Ramos (cell line): ENCODE measurements around the gene PEX5L.
"Not testable (repeated sequence)": the region's sequence is repeated elsewhere in the genome, so short reads cannot be mapped to it uniquely, and the experiment has no call there.

ENCODE experiments used
- in situ Hi-C: fragments of 300-500 bp; cut with MboI; formaldehyde crosslinking; loops from one replicate; pipeline ENCODE4 v1.14.3; 2022; ENCODE audit warnings: low sequenced_read_pairs; ENCODE audit not compliant: unreplicated experiment

PEX5L gene

DNA sequence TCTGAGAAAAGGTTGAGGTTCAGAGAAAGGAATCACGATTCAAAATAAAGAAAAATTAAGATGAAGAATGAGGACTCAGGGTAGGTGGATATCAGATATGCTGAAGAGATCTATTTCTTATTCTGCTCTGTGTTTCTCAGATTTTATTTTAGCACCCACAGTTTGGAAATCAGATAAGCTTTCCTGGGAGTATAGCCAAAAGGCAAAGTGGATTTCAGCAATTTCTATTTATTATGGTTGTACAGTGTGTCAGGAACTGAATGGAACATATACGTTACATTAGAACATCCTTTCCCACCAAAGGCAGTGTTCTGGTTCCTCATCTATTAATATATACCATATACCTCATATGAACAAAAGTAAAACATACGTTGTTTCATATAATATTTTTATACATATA is 18.9 kb downstream of the PEX5L start:
- in situ Hi-C loops = no loop called here

DNA sequence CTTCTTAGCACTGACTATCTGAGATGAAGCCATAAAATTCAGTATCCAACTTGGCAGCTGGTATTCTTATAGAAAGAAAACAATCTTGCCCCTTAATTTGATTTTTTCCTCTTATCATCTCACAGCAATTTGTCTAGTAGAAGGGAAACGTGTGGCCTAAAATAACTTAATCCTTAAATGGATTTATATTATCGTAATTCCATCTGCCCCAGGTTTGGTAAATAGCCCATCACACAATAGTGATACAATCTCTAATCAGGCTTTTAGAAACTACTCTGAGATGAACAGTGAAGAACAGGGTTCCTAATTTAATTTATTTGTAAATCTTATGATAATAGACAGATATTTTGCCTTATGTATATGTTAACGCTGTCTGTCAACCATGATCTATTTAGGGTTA is 24.8 kb downstream of the PEX5L start:
- in situ Hi-C loops = no loop called here

DNA sequence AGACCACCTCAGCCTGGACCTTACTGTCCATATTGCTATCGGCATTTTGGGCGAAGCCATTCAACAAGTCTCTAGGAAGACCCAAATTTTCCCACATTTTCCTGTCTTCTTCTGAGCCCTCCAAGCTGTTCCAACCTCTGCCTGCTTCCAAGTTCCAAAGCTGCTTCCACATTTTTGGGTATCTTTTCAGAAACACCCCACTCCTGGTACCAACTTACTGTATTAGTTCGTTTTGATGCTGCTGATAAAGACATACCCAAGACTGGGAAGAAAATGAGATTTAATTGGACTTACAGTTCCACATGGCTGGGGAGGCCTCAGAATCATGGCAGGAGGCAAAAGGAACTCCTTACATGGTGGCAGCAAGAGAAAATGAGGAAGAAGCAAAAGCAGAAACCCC is 28.4 kb downstream of the PEX5L start:
- in situ Hi-C loops = not testable (repeated sequence)

DNA sequence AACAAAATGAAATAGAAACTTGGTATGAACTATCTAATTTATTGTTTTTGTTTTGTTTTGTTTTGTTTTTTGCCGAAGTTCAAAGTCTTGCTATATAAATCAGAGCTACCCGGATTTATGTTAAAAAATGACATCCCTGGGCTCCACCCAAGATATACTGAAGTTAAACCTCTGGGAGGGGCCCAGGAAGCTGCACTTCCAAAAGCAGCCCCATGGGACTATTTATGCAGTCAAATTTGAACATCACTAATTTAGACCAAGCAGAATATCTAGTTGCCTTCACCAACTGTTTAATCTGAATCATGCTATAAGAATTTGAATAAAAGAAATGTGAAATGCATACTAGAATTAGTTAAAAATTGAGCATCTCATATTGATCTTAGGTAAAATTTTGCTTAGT is 32.2 kb downstream of the PEX5L start:
- in situ Hi-C loops = no loop called here

DNA sequence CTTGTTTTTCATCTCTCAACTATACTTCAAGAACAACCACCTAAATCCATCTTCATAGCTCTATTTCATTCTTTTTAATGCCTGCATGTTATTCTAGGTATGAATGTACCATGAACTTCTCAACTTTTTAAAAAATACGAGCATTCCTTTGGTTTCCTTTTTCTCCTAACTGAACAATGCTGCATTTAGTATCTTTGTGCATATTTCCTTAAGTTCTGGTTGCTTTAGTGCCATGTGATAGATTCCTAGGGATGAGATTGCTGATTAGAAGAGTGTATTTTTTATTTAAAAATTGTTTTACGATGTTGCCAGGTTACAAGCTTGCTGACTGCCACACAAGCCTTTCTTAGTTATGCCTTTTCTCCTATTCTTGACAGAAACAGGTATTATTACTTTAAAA is 34.7 kb downstream of the PEX5L start:
- in situ Hi-C loops = no loop called here

DNA sequence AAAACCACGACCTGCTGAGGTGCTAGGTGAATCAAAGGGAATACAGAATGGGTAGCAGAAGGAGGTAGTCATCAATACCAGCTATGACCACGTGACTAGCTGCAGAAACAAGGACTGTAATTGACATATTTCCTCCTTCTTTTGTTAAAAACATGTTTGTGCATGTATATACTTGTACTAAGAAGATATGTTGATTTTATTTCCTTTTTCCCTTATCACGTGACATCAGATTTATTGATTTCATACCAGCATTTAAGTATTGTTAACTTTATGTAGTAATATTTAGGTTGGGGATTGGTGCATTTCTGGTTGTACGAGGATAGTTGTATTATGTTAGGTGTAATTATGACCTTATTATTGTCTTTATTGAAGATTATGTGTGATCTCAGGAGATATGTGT is 36.2 kb downstream of the PEX5L start:
- in situ Hi-C loops = no loop called here

DNA sequence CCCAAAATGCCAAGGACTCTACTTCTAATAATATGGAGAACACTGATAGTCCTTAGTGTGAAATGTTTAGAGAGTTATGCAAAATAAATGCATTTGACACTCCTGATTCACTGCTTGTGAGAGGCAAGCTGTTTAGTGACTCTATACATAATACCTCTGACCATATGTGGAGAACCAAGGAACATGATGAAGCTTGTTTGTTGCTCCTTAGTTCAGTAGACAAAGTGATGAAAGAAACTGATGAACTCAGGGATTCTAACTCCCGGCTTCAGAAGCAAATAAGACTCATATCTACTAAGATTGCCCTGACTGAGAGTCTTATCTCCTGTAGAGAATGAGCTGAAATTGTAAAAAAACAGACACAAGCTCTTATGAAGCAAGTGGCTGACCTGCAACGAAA is 41.3 kb downstream of the PEX5L start:
- in situ Hi-C loops = no loop called here

DNA sequence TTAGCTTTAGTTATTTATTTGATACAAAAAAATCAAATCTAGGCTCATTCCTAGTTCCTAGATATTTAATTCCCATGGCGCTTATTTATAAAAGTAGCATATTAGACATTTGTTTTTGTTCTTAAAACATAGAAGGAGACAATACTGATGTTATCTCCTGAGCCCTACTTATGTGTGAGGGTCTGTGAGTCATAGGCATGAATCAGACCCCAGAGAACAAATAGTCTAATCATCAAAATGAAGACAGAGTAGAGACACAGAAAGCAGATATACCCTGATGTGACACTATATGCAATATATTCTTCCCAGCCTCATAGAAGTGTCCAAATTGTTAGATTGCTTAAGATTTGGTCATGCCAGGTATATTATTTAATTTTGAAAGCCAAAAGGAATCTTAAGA is 44.9 kb downstream of the PEX5L start:
- in situ Hi-C loops = no loop called here

DNA sequence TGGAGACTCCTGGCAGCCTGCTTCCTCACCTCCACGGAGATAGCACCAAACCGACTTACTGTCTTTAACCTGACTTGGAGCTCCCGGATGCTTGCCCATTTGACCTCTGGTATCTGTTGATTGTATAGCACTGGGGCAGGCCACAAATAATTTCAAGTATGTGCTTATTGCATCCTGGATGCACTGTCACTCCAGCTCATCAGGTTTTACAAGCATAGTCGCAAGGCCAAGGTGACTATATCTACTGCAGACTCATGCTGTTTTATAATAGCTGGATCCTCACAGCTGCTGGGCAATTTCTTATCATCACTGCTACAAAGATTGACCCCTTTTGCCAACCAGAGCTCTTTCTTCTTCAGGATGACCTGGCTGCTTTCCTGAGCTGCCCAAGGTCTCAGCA is 45.6 kb downstream of the PEX5L start:
- in situ Hi-C loops = no loop called here

DNA sequence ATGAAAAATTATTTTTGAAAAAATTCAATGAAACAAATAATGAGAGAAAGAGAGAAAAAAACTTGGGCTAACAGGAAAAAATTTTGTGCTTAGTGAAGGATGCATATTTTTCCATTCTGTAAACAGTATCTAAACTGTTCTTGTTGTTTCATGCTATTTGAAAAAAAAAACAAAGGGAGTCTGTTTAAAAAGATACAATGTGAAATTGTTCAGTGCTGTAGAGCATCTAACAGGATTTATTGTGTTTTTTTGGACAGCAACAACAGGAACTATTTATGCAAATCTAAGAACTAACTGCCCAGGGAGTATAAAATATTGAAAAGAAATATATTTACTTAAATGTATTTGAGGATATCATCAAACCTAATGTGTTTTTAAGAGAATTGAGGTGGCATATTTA is 55.1 kb downstream of the PEX5L start:
- in situ Hi-C loops = no loop called here

DNA sequence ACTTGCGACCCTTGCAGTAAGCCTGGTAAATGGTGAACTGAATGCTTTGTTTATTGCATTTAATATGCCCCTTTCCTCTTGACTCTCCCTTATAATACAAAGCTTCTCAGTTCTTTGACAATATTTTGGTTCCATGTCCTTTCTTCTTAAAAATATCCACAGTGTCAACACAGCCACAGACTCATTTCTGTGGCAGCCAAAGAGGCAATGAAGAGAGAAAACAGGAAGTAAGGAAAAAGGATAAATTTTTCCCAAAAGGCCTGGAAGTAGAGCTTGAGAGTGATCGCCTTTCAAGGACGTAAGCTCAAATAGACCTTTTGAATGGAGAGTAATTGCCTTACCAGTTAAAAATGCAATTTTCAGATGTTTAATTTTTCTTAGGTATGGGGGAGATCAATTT is 59.4 kb downstream of the PEX5L start:
- in situ Hi-C loops = no loop called here

DNA sequence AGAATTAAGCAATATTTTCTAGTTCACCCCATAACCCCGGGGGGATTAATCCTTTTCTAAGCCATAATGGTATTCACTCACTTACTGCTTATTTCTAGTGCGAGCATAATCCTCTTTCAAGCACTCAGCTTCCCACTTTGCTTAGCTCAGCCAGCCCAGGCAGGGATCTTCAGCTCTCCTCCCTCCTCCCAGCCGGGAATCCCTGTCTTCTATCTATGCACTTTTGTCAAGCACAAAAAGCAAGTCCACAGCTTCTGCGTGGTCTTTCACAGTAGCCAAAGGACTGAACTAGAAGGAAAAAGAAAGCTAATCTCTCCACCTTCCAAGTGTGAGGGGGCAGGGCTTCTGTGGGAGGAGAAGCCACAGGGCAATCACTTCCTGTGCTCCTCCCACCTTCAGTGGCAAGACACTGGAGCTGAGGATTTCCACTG is 62.8 kb downstream of the PEX5L start:
- in situ Hi-C loops = no loop called here

DNA sequence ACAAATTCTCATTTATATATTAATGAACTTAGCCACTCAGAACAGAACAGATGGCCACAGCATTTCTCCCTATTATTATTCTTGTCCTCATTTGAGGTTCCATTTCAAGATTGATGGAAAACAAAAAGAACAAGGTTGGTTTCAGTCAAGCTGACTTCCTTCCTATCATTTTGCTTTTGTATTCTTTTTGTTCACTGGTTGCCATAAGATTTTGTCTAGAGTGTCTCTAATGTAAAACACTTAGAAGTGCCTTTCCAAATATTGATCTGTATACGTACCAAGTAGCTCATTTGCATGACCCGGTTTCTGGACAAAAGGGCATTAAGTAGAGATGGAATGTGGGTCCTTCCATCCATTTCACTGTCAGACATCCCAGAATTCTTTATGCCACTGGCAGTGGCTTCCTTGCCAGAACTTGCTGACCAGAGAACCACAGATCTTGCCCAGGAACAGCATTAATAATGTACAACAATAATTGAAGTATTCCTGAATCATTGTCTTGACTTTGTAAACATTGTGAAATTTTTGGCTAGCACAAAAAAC is 63.8 kb downstream of the PEX5L start:
- in situ Hi-C loops = no loop called here

DNA sequence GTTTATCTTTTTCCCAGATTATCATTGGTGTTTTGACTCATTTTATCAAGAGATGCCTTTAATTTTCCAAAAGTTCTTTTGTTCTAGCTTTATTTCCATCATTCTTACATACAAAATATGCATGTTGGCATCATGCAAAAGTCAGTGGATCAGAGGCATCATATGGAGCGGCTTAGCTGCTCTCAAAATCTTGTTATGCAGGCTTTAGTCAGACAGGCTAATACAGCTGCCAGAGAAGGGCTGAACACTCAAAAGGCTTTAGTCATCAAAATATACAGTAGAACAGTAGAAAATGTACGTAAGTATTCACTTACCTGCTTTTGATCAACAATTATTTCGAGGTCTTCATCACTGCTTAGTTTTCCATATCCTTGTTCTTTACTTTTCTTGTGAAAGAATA is 65.5 kb downstream of the PEX5L start:
- in situ Hi-C loops = no loop called here

DNA sequence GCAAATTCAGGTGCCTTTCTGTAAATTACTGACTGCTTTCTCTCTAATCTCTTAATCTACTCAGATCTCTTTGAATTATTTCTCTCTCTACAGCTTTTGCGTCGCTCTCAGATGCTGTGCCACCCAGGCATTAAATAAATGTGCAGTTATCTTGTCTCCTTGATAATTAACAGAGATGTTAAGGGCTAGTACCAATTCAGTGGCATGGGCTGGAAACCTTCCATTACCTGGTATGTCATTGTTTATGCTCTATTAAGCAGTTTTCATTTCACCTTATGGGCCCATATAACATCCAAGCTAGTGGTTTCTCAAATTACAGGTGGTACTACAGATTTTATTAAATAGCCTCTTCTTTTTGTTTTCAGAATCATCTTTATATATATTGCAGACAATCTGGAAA is 66.0 kb downstream of the PEX5L start:
- in situ Hi-C loops = no loop called here

DNA sequence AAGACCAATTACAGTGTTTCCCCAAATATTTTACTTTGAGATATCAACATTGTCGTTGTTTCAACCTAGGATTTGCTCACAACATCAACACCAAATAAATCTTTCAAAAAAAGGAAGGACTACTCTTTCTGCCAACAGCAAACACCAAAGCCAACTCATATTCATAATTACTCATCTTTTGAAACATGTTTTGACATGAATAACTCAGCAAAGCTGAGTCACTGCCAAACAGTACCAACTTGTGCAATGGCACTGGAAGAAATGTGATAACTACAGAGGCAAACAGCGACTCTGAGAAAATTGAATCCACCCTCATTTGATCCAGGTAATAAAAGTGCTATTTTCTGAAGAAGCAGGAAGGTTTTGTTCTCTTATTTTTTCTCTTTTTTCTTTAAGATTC is 67.2 kb downstream of the PEX5L start:
- in situ Hi-C loops = no loop called here

DNA sequence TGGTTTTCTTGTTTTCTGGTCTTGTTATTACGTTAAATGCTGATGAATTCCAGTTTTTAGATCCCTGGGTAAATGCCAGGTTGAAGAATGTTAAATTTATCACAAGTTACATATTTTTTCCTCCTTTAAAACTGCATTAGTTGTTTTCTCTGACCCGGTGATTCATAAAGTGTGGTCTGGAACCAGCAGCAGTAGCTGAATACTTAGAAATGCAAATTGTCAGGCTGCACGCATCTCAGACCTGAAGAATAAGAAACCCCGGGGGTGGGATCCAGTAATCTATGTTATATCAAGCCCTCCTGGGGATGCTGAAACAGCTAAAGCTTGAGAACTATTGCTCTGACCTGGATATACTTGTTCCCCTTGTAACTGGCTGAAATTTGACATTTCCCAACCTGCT is 69.1 kb downstream of the PEX5L start:
- in situ Hi-C loops = no loop called here

DNA sequence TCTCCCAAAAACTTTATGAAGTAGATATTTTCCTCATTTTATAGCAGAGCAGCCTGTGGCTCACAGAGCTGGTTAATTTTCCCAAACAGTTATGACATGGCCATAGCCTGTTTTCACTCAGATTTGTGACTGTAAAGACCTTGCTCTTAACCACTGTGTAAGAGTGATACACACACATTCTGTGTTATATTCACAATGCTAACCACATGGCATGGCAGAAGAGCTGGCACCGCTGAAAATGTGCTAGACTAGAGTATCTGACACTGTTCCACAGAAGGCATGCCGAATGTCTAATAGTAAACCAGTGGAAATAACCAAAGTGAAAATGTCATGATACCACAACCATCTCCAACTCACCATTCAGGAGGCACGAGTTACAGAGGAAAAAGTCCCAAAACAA is 71.8 kb downstream of the PEX5L start:
- in situ Hi-C loops = no loop called here

DNA sequence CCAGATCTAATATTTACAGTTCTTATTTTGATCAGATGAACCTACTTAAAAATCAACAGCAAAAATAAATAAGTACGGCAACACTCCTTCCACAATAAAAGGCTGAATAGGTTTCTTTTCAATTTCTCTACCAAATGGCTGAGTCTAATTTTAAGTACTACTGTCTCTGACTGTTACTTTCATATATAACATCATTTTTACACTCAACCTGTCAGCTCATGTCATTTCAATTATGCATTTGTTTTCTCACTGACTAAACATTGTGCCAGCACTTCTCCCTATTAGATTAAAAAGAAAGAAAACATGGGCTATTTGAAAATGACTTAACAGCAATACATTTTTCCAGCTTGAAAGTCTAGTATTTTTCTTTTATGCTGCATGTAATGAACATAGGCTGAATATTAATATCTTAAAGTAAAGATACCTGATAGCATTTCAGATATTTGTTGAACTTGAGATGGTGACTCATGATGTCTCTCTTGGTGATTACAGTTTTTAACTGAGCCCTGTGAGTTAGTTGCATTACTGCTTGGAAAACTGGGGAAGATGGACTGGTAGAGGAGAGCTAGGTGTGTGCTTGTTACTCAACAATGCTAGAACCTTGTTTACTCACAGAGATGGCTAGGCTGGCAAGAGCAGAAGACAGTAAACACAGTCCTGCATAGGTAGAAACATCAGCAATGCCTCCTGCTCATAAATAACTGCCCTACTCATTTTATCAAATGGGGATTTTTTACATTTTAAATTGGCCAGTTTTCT is 73.9 kb downstream of the PEX5L start:
- in situ Hi-C loops = no loop called here

DNA sequence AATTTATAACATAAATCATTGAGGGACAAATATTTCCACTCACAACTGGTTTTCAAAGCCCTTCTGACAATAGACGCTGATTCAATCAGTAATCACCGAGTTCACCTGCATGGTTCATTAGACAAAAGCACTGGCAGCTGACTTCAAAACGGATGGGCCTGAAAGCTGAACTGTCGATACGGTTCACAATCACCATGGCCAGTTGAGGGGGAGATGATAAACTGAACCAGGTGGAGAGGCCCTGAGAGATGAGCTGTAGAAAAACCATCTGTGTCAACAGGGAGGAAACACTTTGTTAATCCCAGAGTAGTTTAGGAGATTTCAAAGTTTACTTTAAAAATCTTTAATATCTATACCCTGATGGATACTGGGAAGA is 75.0 kb downstream of the PEX5L start:
- in situ Hi-C loops = no loop called here

DNA sequence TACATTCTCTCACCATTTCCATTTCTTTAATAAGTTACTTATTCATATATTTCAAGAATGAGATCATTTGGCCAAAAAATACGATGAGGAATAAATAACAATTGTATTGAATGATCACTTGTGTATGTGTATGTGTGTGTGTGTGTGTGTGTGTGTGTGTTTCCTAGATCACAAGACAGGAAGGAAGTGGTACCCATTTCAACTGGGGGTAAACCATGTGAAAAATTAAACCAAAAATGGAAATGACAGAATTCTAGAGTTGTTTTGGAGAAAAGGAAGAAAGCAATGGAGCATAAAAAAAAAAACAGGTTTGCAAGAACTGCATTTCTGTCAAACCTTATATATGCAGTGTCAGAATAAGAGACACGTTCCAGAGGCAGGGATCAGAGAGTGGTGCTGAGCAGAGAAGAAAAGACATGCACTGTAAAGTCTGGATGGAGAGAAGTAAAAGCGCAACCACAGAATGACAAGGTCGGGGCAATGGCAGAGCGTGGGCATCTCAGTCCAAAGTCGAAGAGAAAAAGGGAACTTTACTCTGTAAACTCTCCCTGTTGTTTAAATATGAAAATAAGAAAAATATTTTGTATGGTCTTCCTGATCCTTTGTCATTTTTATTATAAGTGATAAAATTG is 75.5 kb downstream of the PEX5L start:
- in situ Hi-C loops = no loop called here

DNA sequence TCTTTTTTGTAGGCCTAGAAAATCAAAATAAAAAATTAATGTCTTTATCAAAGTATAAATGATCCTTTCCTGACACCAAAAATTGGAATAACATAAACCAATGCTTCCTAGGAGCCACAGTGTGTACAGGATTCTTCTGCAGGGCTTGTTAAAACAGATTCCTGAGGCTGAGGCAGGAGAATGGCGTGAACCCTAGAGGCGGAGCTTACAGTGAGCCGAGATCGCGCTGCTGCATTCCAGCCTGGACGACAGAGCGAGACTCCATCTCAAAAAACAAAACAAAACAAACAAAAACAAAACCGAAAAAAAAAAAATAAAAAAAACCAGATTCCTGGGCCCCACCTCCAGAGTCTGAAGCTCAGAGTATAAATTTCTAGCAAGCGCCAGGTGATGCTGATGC is 78.0 kb downstream of the PEX5L start:
- in situ Hi-C loops = no loop called here
